CD4-positive, alpha-beta T cell treated with Interleukin-10 for 1 hour (primary cell): ENCODE results near the gene CHD3.
"Not testable (repeated sequence)": the region's sequence is repeated elsewhere in the genome, so short reads cannot be mapped to it uniquely, and the experiment has no call there.

ENCODE experiments used
- DNase-seq: peaks from one replicate; pipeline ENCODE4 v3.0.0-alpha.2; 2020

The CHD3 gene

DNA sequence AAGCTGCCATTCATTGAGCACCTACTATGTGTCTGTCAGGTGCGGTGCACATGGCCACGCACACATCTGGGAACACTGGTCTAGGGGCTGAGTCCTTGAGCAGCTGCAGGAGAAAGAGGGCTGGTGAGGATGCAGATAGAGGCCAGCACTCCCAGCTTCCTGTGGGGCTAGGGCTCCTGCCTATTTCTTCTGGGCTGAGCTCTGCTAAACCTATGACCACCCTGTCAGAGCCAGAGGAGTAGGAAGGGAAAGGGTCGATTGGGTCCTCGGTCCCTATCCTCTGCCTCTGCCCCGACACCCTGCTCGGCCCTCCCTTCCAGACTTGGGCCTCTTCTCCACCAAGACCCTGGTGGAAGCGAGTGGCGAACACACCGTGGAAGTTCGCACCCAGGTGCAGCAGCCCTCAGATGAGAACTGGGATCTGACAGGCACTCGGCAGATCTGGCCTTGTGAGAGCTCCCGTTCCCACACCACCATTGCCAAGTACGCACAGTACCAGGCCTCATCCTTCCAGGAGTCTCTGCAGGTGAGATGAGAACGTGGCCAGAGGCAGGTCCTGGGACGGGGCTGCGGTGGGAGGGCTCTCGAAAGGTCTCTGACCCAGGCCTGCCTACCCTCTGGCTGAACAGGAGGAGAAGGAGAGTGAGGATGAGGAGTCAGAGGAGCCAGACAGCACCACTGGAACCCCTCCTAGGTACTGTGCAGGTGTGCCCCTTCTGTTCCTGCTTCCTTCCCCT, 37.7 kb upstream of the CHD3 start:
- peak; percentile 15 for DNase-seq

DNA sequence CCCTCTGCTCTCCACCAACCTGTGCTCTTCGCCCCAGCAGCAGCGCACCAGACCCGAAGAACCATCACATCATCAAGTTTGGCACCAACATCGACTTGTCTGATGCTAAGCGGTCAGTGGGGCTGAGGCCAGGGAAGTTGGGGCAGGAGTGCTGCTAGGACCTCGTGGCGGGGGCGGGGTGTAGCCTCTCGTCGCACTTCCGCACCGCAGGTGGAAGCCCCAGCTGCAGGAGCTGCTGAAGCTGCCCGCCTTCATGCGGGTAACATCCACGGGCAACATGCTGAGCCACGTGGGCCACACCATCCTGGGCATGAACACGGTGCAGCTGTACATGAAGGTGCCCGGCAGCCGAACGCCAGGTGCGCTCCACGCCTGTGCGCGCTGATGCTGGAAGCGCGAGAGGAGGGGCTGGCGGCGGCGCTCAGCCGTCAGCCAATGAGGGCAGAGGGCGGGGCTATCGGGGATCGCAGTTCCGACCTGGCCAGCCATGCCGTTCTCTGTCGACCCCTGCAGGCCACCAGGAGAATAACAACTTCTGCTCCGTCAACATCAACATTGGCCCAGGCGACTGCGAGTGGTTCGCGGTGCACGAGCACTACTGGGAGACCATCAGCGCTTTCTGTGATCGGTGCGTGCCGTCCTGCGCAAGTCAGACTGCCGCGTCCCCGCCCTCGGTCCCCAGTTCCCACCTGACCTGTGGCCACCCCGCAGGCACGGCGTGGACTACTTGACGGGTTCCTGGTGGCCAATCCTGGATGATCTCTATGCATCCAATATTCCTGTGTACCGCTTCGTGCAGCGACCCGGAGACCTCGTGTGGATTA, 36.9 kb upstream of the CHD3 start:
- peak; percentile 95 for DNase-seq

DNA sequence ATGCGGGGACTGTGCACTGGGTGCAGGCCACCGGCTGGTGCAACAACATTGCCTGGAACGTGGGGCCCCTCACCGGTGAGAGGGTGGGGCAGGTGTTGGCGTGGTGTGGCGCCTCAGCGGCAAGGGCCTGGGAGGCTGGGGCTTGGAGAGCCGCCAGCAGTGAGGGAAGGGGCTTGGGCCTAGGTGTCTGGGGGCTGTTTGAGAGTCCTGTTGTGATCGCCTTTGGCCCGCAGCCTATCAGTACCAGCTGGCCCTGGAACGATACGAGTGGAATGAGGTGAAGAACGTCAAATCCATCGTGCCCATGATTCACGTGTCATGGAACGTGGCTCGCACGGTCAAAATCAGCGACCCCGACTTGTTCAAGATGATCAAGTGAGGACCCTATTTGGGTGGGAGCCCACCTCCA, 36.3 kb upstream of the CHD3 start:
- DNase-seq: no peak

DNA sequence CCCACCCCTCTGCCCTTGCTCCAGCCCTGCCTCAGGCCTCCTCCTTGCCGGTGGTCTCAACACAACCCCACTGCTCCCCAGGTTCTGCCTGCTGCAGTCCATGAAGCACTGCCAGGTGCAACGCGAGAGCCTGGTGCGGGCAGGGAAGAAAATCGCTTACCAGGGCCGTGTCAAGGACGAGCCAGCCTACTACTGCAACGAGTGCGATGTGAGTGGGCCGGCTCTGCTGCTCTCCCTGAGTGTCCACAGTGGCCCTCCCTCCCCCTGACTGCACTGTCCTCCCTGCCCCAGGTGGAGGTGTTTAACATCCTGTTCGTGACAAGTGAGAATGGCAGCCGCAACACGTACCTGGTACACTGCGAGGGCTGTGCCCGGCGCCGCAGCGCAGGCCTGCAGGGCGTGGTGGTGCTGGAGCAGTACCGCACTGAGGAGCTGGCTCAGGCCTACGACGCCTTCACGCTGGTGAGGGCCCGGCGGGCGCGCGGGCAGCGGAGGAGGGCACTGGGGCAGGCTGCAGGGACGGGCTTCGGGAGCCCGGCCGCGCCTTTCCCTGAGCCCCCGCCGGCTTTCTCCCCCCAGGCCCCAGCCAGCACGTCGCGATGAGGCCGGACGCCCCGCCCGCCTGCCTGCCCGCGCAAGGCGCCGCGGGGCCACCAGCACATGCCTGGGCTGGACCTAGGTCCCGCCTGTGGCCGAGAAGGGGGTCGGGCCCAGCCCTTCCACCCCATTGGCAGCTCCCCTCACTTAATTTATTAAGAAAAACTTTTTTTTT, 35.5 kb upstream of the CHD3 start:
- DNase-seq: peak; percentile 38

DNA sequence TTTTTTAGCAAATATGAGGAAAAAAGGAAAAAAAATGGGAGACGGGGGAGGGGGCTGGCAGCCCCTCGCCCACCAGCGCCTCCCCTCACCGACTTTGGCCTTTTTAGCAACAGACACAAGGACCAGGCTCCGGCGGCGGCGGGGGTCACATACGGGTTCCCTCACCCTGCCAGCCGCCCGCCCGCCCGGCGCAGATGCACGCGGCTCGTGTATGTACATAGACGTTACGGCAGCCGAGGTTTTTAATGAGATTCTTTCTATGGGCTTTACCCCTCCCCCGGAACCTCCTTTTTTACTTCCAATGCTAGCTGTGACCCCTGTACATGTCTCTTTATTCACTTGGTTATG, 34.9 kb upstream of the CHD3 start:
- peak; percentile 33 for DNase-seq

DNA sequence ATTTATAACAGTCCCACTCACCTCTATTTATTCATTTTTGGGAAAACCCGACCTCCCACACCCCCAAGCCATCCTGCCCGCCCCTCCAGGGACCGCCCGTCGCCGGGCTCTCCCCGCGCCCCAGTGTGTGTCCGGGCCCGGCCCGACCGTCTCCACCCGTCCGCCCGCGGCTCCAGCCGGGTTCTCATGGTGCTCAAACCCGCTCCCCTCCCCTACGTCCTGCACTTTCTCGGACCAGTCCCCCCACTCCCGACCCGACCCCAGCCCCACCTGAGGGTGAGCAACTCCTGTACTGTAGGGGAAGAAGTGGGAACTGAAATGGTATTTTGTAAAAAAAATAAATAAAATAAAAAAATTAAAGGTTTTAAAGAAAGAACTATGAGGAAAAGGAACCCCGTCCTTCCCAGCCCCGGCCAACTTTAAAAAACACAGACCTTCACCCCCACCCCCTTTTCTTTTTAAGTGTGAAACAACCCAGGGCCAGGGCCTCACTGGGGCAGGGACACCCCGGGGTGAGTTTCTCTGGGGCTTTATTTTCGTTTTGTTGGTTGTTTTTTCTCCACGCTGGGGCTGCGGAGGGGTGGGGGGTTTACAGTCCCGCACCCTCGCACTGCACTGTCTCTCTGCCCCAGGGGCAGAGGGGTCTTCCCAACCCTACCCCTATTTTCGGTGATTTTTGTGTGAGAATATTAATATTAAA, 34.4 kb upstream of the CHD3 start:
- peak; percentile 22 for DNase-seq

GRCh38 chr17:7854851-7855659, 33.5 kb upstream of the CHD3 start, which contains the start of gene TMEM88:
TSS of gene TMEM88 (plus strand) at chr17:7855066. CDS start at chr17:7855075, 9 bp downstream.
- peak; percentile 47 for DNase-seq

- DNase-seq: no peak
These were observed 33.0 kb upstream of the CHD3 start for GRCh38 chr17:7855660-7856010.

GRCh38 chr17:7856011-7856810, 32.4 kb upstream of the CHD3 start:
- peak; percentile 55 for DNase-seq

DNA sequence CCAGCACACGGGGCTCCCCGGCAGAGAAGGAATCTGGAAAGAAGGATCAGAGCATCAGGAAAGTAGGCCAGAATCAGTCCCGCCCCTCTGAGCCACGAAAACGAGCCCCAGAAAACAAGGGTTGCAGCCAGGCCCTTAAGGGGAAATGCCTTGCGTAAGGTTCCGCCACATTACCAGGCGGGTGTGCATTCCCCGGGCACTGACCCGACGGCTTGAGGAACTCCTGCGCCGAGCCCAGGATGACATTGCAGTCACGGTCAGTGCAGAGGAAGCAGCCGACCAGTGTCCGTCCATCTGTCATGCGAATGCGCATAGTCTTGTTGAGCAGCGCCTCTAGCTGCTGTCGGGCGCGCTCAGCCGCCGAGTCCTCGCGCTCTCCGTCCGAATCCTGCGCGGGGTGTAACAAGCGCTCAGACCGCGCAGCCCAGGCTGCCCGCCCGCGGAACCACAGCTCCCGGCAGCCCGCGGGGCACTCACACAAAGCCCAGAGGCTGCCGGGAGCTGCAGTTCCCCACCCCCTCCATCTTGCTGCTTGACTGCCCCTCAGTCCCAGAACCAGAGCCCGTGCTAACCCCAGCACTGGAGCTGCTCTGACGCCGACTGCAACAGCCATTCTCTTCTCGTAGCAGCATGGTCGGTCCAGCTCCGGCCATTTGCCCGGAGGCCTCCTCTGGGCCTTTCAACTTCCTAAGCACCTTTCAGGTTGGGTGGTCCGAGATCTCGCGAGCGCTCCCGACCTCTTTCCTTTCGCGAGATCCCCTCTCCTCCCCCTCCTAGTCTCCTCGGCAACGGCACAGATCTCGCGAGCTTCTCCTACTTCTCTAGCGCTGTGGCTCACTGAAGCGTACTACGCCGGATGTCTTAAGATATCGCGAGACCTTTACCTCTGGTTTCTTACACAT, 31.5 kb upstream of the CHD3 start, which contains the start of gene NAA38:
Gene NAA38 (minus strand): TSS at position 749 of the 902 bp plus-strand sequence. CDS start 96 bp downstream, at position 653.
- peak; percentile 97 for DNase-seq

DNA sequence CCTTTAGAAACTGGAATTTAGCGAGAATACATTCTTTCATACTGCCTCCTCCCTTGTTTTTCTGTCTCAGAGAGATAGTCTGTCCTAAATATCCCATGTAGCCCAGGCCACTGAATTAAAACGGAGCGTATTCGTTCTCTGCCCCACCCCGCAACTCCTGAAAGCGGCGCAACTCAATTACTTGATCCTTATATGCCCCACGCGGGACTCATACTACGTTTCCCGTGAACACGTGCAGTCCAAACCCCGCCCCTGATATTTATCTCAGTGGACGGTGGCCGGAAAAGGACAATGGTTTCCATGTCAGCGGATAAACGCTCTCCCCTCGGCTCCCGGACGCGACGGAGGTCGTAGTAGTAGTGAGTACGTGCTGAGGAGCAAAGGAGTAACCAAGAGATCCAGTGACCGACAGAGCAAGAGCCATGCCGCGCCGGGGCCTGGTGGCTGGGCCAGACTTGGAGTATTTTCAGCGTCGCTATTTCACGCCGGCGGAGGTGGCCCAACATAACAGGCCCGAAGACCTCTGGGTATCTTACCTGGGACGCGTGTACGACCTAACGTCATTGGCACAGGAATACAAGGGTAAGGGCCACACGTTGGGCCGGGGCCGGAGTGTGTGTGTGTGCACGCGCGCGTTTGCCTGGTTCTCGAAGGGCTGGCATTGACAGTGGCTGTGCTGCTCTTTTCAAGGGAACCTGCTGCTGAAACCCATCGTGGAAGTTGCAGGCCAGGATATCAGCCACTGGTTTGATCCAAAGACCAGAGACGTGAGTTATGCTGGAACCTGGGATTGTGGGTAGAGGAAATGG, 30.7 kb upstream of the CHD3 start, which contains the start of gene CYB5D1:
Gene CYB5D1 (plus strand): TSS at position 291 of the 809 bp plus-strand sequence. CDS start 132 bp downstream, at position 423.
- peak; percentile 95 for DNase-seq

- DNase-seq: peak; percentile 55
These were observed 30.1 kb upstream of the CHD3 start for GRCh38 chr17:7858522-7858810.

DNA sequence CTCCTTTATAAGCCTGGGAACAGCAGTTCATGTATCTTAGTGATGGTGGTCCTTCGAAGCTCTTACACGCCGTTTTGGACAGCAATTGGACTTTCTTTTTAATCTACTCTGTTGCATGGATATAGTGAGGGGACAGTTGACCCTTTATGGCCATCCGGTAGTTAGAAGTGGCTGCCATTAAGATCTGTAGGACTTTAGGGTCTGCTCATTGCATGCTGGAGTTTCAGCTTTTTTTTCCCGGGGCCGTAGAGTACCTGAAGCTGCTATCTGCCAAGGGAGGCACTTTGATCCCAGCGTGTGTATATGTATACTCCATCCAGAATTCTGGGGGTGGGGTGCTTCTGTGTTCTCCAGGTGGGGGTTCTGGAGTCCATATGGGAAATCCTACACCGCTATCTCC, 29.6 kb upstream of the CHD3 start:
- no peak for DNase-seq

DNA sequence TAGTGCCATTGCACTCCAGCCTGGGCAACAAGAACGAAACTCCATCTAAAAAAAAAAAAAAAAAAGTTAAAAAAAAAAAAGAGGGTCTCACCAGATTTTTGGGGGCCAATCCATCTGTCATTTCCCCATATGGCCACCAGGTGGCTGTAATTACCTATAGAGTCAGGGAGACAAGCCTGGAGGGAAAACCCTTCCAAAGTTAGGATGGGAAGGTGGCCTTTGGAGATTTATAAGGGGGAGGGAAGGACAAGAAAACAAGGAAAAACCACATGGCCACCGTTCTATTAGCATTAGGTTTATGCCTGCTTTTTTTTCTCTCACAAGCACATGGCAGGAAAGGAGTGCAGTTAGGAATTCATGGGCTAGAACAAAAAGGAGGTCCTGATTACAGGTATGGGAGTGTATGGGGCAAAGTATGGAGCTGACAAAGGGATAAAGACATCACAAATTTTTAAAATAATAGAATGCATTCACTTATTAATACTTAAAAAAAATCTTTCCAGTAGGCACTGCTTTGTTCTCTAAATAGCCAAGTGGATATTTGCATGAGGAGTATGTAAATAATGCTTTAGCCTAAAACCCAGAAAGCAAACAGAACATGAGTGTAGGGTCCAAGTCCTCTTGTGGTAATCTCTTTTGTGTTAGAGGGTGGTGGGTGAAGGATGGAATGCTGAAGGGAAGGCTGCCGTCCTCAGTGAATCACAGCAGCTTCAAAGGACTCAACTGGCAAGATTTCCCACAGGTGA, 25.7 kb upstream of the CHD3 start:
- peak; percentile 73 for DNase-seq

GRCh38 chr17:7864384-7864783, 24.2 kb upstream of the CHD3 start:
- not testable (repeated sequence) for DNase-seq

- DNase-seq: no peak
These were observed 23.5 kb upstream of the CHD3 start for GRCh38 chr17:7864995-7865650.

GRCh38 chr17:7867881-7868329, 20.7 kb upstream of the CHD3 start:
- DNase-seq: peak; percentile 37

GRCh38 chr17:7873051-7873450, 15.5 kb upstream of the CHD3 start:
- DNase-seq: no peak
